Gastroesophageal sphincter (tissue), 4 donors: Measurements from ENCODE around the gene MTSS2. TPM values are rescaled to one million over a fixed set of nuclear protein-coding genes. Genes with fewer than 3 reads are reported as not detected.

Source experiments
- ATAC-seq: fragments of 150-250 bp; one replicate; pipeline ENCODE4 v1.9.1; 2016; ENCODE audit warnings: mild to moderate bottlenecking, moderate library complexity
- H3K27ac ChIP-seq, 4 donors: fragments of 200-600 bp; sonication (generic) in 3 of 4; 1 replicate in 3 of 4; 2 replicates in 1 of 4; pipeline ENCODE4 v1.5.1; 2016 to 2019
- H3K27me3 ChIP-seq: fragments of 200-600 bp; sonication (generic); one replicate; pipeline ENCODE4 v1.5.1; 2019
- H3K36me3 ChIP-seq, 2 donors: fragments of 200-600 bp; sonication (generic); one replicate each; pipeline ENCODE4 v1.5.1; 2019; ENCODE audit warnings: control low read depth in 1 of 2
- H3K4me1 ChIP-seq, 3 donors: fragments of 200-600 bp; sonication (generic); 1 replicate in 2 of 3; 2 replicates in 1 of 3; pipeline ENCODE4 v1.5.1; 2016 to 2019; ENCODE audit warnings: control low read depth in 2 of 3
- H3K4me3 ChIP-seq, 2 donors: fragments of 200-600 bp; sonication (generic); one replicate each; pipeline ENCODE4 v1.5.1; 2019; ENCODE audit warnings: mild to moderate bottlenecking in 1 of 2, moderate library complexity in 1 of 2
- H3K9me3 ChIP-seq, 3 donors: fragments of 200-600 bp; sonication (generic); one replicate each; pipeline ENCODE4 v1.5.1; 2017 to 2019; ENCODE audit warnings: control low read depth in 2 of 3
- EP300 ChIP-seq: sonication (generic); formaldehyde crosslinking; IDR thresholded peaks from one replicate; pipeline ENCODE4 v1.6.1; 2017; ENCODE audit warnings: antibody characterized with exemption, mild to moderate bottlenecking
- POLR2A ChIP-seq, 2 donors: fragments of 450-650 bp; IDR thresholded peaks; one replicate each; pipeline ENCODE4 v1.6.1; 2017; ENCODE audit warnings: antibody characterized with exemption in 2 of 2, mild to moderate bottlenecking in 2 of 2, moderate library complexity in 1 of 2
- POLR2AphosphoS5 ChIP-seq: sonication (generic); formaldehyde crosslinking; IDR thresholded peaks from one replicate; pipeline ENCODE4 v1.6.1; 2017; ENCODE audit warnings: antibody characterized with exemption
- WGBS, 2 donors: methylation state at CpG; one replicate each; pipeline ENCODE4 v1.1.5; 2018; ENCODE audit warnings: low coverage in 1 of 2; 5-methylcytosine and 5-hydroxymethylcytosine counted together
- total RNA-seq, 4 donors: library from RNA; depleted of rRNA; stranded (reverse); fragments of >200 nt; gene quantifications; one replicate each; pipeline ENCODE4 v1.1.0, GENCODE V29; 2016
- TF ChIP-seq, protein P1 (sequence below), 4 experiments: fragments of 200-600 bp in 2 of 4; fragments of 450-650 bp in 2 of 4; sonication (generic) in 1 of 4; IDR thresholded peaks; one replicate each; pipeline ENCODE4 v1.5.1; 2017 to 2019; ENCODE audit warnings: antibody characterized with exemption in 4 of 4, mild to moderate bottlenecking in 2 of 4, moderate library complexity in 2 of 4

Gene MTSS2
- total RNA-seq, 4 donors from 2014 or later, result 70.9 to 234 (median 85.9) TPM

DNA sequence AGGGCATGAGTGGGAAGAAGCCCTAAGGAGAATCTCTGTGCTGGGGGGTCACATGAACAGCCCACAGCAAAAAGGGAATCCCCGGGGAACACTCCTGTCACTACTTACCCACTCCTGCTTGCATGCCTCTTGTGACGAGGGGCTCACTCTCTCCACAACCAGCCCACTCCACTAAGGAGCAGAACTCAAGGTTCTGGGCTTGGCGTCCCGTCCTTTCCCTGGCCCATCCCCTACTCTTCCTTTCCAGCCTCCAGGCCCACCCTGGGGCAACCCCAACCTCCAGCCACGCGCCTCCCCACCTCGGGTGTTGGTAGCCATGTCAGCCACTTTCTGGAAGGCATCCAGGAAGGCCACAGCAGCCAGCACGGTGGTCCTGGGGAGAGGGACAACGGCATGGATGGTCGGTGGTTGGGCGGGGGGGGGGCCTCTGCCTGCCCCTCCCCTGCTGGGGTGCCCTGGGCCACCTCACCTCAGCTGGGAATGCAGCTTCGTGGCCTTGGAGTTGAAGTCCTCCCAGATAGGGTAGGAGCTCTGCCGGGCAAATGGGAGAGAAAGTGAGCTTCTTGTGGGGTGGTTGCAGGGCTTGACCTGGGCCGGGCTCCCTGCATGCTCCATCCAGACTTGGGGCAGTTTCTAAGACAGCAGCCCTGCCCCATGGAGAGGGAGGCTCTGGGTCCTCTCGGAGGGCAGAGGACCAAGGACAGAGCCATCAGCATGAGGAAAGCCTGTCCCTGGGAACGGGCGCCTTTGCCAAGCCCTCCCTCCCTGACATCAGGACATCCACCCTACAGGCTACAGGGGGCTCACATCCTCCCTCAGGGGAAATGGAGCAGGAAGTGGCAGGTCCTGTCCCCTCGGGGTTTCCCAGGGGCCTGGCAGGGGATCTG, 5.1 kb downstream of the MTSS2 start:
- Histone ChIP-seq H3K36me3 (peaks cover 0 to 41% of the 10 kb centered on the region in 2 donors), H3K4me1 (peaks cover 0 to 91% (median 48%) of the 10 kb centered on the region in 3 donors), H3K4me3 (peak overlapping the region in 1 of 2 donors; percentile 6), H3K9me3 (no peaks in the 10 kb centered on the region), H3K27ac (peak overlapping the region; percentile 45 to 98 (median 97)), H3K27me3 (no peaks in the 10 kb centered on the region)
- no peak for ATAC-seq
- TF ChIP-seq POLR2A (IDR thresholded peaks at IDR 0.05) (no peak), EP300 (no peak), POLR2AphosphoS5 (no peak)
- TF ChIP-seq, protein P1, sequence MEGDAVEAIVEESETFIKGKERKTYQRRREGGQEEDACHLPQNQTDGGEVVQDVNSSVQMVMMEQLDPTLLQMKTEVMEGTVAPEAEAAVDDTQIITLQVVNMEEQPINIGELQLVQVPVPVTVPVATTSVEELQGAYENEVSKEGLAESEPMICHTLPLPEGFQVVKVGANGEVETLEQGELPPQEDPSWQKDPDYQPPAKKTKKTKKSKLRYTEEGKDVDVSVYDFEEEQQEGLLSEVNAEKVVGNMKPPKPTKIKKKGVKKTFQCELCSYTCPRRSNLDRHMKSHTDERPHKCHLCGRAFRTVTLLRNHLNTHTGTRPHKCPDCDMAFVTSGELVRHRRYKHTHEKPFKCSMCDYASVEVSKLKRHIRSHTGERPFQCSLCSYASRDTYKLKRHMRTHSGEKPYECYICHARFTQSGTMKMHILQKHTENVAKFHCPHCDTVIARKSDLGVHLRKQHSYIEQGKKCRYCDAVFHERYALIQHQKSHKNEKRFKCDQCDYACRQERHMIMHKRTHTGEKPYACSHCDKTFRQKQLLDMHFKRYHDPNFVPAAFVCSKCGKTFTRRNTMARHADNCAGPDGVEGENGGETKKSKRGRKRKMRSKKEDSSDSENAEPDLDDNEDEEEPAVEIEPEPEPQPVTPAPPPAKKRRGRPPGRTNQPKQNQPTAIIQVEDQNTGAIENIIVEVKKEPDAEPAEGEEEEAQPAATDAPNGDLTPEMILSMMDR (IDR thresholded peaks at IDR 0.05), result no peak
- 27 to 30% methylated on average over 5 of the region's 18 CpGs for WGBS, 2 donors

DNA sequence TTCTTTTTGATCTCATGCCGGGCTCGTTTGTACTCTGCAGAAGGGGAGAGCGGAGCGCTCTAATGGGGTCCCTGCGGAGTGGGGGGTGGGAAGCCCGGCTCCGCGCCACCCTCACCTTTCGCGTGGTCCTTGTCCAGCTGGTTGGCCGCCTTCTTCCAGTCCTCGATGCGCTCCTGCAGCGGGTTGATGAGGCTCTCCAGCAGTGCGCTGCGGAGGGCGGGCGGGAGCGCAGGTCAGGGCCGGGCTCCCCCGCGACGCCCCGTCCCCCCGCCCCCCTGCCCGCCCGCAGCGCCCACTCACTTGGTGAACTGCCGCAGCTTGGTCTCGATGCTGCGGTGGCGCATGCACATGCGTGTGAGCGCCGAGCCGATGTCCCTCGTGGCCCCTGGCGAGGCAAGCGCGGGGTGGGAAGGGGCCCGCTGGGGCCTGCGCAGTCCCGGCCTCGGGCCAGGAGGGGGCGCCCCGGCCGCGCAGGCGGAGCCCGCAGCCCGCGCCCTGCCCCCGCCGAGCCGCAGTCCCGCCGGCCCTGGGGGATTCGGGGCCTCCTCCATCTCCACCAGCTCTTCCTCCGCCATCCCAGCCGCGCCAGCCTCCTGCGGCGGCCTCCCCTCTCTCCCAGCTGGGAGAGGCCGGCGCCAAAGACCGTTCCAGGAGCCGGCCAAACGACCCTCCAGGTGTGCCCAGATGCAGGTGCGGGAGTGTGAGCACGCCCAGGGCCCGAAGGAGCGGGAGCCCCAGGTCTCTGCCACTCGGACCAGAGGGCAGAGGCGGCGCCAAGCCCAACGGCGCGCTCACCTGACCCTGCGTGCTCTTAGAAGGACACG, 6.0 kb downstream of the MTSS2 start:
- no peaks in the 10 kb centered on the region for H3K9me3 ChIP-seq
- no peaks in the 10 kb centered on the region for H3K27me3 ChIP-seq
- peak overlapping the region in 1 of 2 donors; percentile 11 for H3K4me3 ChIP-seq
- 80% methylated on average over 2 of the region's 80 CpGs; no CpG with 5 or more reads in 1 of the 2 donors for WGBS, 2 donors
- peak overlapping the region; percentile 25 to 98 (median 97) for H3K27ac ChIP-seq
- TF ChIP-seq, protein P1 (IDR thresholded peaks at IDR 0.05), result peak in 3 of 4 experiments; percentile 76 to 87 (median 80)
- no peak for TF ChIP-seq POLR2A (IDR thresholded peaks at IDR 0.05)
- peaks cover 0 to 49% of the 10 kb centered on the region in 2 donors for H3K36me3 ChIP-seq
- peak; percentile 47 for ATAC-seq
- H3K4me1 ChIP-seq, result peaks cover 0 to 89% (median 48%) of the 10 kb centered on the region in 3 donors

DNA sequence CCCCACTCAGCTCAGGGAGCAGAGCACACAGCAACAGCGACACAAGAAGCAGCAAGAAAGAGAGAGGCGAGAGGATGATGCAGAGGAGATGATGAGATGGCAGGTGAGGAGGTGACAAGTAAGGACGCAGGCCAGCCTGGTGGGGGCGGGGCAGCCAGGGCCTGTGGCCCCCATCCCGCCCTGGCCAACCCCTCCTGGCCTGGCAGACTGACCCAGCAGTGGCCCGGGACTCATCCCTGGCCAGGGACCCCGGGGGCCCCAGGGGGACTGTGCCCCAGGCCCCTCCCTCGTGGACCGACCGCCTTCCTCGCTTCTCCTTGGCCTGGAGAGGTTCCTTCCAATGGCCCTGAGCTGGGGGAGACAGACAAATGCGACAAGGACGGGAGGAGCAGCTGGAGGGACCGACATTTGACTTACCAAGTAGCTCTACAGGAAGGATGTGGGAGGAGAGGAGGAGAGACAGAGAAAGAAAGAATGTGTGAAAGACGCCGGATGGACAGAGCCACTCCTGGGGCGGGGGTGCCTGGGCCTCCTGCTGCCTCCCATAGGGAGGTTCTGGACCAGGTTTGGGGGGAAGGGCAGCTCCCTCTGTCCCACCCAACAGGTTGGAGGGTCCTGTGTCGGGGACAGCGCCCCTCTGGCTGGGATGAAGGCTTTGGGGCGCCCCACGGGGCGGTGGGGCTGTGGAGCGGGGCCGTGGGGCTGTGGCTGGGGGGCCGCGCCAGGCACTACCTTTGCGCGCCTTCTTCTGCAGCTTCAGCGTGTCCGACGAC, 6.8 kb downstream of the MTSS2 start:
- Histone ChIP-seq H3K4me1 (peaks cover 0 to 81% (median 40%) of the 10 kb centered on the region in 3 donors), H3K27ac (peak overlapping the region in 3 of 4 donors; percentile 97 to 98 (median 97)), H3K36me3 (peaks cover 0 to 57% of the 10 kb centered on the region in 2 donors), H3K9me3 (no peaks in the 10 kb centered on the region), H3K27me3 (no peaks in the 10 kb centered on the region), H3K4me3 (no peak overlapping the region)
- ATAC-seq, result no peak
- TF ChIP-seq POLR2A (IDR thresholded peaks at IDR 0.05) (no peak), POLR2AphosphoS5 (no peak), EP300 (no peak)
- TF ChIP-seq, protein P1 (IDR thresholded peaks at IDR 0.05), result no peak
- 47 to 69% methylated on average over 5 to 8 of the region's 31 CpGs for WGBS, 2 donors

DNA sequence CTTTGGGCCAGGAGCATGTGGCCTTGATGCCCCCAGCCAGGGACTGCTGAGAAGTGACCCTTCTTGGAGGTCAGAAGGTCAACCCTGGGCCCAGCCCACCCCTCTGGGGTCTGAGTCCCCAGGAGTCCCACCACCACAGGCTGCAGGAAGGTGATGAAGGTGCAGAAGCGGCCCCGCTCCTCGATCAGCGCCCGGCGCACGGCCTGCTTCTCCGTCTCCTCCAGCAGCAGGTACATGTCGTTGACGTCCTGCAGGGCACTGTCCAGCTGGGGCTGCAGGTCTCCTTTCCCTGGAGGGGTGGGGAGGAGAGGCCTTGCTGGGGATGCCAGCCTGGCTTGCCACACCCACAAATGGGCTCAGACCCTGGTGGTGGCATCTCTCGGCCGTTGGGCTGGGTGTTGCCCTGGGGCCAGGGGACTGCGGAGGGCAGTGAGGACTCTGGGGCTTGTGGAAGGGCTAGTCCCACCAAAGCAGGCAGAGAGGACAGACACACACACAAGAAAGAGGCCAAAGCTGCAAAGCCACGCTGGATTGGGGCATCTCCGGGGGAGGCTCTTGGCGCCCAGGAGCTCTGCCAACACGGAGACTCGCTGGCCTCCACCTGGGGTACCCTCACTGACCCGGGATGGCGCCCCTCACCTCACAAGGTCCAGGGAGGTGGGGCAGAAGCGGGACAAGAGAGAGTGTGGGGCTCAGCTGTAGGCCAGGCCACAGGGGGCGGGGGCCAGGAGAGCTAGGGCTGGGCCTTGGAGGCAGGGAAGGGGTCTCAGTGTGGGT, 7.5 kb downstream of the MTSS2 start:
- no peak for TF ChIP-seq POLR2A (IDR thresholded peaks at IDR 0.05)
- TF ChIP-seq POLR2AphosphoS5, result no peak
- TF ChIP-seq, protein P1 (IDR thresholded peaks at IDR 0.05), result no peak
- TF ChIP-seq EP300, result no peak
- H3K27me3 ChIP-seq, result no peaks in the 10 kb centered on the region
- H3K9me3 ChIP-seq, result no peaks in the 10 kb centered on the region
- no peak for ATAC-seq
- WGBS, 2 donors, result 80% methylated on average over 1 of the region's 22 CpGs; no CpG with 5 or more reads in 1 of the 2 donors
- H3K36me3 ChIP-seq, result peaks cover 0 to 65% of the 10 kb centered on the region in 2 donors
- H3K4me3 ChIP-seq, result no peak overlapping the region
- peaks cover 0 to 75% (median 33%) of the 10 kb centered on the region in 3 donors for H3K4me1 ChIP-seq
- H3K27ac ChIP-seq, result peak overlapping the region in 3 of 4 donors; percentile 97 to 98 (median 97)
